Hematopoietic multipotent progenitor cell (in vitro differentiated cells): ENCODE results near the gene UTP18. TPM values are rescaled to one million over a fixed set of nuclear protein-coding genes. Genes with fewer than 3 reads are reported as not detected.
"Not testable (repeated sequence)": the region's sequence is repeated elsewhere in the genome, so short reads cannot be mapped to it uniquely, and the experiment has no call there.

Experiments
- DNase-seq, 3 donors: peaks; one replicate each; pipeline ENCODE4 v3.0.0-alpha.2; 2011 to 2015; ENCODE audit warnings: low read depth in 2 of 3, low spot score in 2 of 3
- total RNA-seq: library from RNA; depleted of rRNA; stranded (reverse); fragments of >200 nt; gene quantifications from one replicate; pipeline ENCODE4 v1.2.3, GENCODE V29; 2012

UTP18 gene
- total RNA-seq, 1 donor, result 24.0 TPM

DNA sequence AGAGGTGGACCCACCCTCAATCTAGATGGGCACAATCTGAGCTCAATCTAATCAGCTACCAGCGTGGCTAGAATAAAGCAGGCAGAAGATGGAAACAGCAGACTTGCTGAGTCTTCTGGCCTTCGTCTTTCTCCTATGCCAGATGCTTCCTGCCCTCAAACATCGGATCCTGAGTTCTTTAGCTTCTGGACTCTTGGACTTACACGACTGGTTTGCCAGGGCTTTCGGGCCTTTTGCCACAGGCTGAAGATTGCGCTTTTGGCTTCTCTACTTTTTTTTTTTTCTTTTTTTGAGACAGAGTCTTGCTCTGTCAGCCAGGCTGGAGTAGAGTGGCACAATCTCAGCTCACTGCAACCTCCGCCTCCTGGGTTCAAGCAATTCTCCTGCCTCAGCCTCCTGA lies 65.1 kb downstream of the UTP18 start:
- DNase-seq, result no peak

DNA sequence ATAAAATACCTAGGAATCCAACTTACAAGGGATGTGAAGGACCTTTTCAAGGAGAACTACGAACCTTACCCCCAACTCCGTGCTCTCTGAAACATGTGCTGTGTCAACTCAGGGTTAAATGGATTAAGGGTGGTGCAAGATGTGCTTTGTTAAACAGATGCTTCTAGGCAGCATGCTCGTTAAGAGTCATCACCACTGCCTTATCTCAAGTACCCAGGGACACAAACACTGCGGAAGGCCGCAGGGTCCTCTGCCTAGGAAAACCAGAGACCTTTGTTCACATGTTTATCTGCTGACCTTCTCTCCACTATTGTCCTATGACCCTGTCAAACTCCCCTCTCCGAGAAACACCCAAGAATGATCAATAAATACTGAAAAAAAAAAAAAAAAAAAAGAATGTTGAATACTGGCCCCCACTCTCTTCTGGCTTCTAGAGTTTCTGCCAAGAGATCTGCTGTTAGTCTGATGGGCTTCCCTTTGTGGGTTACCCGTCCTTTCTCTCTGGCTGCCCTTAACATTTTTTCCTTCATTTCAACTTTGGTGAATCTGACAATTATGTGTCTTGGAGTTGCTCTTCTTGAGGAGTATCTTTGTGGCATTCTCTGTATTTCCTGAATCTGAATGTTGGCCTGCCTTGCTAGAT lies 70.6 kb downstream of the UTP18 start:
- DNase-seq, result not testable (repeated sequence)

DNA sequence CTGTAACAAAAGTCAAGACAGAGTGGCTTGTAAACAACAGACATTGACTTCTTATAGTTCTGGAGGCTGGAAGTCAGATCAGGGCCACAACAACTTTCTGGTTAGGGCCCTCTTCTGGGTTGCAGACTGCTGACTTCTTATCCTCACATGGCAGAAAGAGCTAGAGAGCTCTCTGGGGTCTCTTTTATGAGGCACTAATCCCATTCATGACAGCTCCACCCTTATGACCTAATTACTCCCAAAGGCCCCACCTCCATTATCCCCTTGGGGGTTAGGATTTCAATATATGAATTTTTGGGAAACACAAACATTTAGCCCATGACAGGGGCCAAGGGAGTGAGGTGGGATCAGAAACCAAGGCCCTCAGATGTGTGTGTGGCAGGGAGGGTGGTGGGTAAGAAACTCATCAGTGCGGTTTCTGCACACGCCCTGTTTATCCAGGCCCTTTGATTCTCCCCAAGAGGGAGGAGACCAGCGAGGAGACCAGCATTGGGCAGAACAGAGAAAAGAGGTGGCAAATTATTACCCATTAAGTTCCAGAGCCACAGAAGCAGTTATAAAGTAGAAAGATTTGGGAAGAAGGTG lies 74.8 kb downstream of the UTP18 start:
- no peak for DNase-seq

DNA sequence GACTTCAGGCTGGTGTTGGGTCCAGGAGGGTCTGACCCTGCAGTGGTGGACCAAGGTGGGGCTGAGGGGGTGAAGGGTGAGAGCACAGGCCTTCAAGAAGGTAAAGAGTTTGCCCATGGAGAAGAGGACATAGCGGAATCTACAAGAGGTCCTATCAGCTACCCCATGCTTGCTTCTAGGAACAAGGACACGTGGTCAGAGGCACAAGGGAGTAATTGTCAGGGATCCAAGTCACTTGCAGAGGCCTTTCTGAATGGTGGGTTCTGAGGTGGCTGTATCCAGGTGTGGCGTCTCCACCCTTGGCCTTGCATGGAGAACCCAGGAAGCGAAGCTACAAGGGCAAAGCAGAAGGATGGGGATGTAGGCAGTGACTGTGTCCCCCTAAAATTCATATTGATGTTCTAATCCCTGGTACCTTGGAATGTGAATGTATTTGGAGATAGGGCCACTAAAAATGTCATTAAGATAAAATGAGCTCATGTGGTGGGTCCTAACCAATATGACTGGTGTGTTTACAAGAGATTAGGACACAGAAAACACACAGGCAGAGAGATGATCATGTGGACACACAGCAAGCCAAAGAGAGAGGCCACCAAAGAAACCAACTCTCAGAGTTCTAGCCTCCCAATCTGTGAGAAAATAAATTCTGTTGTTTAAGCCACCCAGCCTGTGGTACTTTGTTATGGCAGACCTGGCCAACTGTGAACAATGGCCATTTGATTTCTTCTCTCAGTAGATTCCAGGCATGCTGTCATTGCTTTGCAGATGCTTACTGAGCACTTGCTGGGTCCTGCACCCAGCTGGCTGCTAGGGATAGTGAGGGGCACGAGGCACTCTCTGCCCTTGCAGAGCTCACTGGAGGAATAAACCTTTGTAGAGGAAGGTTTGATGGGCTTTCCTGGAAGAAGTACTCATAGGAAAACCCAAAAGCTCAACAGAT lies 75.8 kb downstream of the UTP18 start:
- no peak for DNase-seq

DNA sequence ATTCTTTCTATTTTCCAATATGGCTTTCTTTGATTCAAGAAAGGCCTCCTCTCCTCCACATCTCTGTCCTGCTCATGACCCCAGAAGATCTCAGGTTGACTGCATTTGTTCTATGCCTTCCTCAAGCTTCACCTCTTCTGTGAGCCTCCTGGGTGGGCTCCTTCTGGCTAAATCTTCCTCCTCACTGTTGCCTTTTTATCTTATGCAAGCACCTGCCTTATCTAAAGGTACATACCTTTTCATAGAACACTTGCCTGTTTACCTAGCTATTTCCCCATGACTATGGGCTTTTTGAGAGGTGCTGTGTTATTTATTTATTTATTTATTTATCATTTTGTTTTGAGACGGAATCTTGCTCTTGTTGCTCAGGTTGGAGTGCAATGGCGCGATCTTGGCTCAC lies 81.1 kb downstream of the UTP18 start:
- DNase-seq, result no peak

DNA sequence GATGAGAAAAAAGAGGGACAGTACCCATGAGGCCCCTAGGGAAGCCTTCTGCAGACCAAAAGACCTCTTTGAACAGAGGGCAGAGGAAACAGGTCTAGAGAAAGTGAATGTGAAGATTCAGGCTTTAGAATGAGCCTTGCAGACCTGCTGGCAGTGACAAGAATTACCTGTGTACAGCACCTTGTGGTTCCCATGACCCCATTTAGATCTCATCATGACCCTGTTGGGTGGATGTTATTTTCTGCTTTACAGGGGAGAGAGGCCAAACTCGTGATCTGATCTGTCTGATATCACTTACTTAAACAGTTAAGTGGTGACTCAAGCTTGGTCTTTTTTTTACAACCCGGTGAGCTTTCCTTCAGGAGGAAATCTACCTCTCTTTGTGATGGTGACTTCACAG lies 81.9 kb downstream of the UTP18 start:
- DNase-seq, result no peak

DNA sequence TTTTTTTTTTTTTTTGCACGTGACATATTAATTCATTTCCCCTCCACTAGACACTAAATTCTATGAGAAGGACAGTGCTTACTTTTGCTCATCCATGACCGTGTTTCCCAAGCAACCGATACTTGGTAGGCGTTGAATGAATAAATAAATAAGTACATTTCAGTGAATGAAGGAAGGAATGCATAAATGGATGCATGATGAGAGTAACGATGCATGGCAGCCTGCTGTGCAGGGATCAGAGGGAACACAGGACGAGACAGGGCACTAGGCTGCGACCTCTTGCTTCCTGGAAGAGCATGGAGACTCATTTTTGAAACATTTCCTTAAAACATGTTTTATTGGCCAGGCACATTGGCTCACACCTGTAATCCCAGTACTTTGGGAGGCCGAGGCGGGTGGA lies 84.2 kb downstream of the UTP18 start:
- no peak for DNase-seq

DNA sequence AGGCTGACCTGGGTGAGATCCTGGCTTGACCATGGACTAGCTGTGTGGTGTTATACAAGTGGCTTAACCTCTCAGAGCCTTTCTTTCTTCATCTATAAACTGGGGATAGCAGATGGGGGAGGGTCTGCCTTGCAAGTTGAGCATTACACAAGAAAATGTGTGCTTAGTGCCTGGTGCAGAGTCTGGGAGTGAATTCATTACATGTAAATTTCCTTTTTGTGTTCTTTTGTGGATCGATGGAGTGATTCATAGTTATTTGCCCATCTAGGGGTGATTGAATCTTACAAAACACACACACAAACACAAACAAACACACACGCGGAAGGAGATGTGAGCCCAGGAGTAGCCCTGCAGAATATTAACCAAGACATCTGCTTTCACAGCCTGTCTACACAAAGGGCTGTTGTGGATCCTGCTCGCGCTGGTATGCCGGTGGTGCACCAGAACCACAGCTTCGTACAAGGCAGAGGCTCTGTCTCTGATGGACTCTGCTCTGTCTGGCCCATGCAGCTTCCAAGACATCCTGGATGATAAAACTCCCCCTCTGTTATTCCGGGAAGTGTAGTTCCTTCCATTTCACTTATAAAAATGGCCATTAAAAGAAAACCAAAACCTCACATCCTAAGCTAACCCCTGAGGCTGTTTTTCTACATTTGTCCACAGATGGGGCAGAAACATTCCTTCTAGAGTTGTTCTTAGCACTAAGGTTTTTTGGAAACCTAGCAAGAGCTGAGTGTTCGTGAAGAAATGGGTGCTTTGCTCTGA lies 86.1 kb downstream of the UTP18 start:
- DNase-seq, result no peak

Other genes starting within 250 kb of the UTP18 start
- gene SPAG9, start 139.7 kb upstream of the UTP18 start, total RNA-seq, result 52.0 TPM
- gene NME1, start 107.0 kb upstream of the UTP18 start, total RNA-seq, result 49.5 TPM
- 608 TPM for gene NME2, start 94.1 kb upstream of the UTP18 start, total RNA-seq
- gene MBTD1, start 497 bp upstream of the UTP18 start, total RNA-seq, result 15.9 TPM